ENCODE data around the gene UBA7. TPM values are rescaled to one million over a fixed set of nuclear protein-coding genes. Genes with fewer than 3 reads are reported as not detected.
"Not testable (repeated sequence)": the region's sequence is repeated elsewhere in the genome, so short reads cannot be mapped to it uniquely, and the experiment has no call there.

Gene UBA7
- total RNA-seq, 1 donor from 2014 or later, result 29.7 TPM

GRCh38 chr3:49841126-49841696 lies 27.5 kb upstream of the UBA7 start:
- H3K27ac ChIP-seq (ENCODE audit: low read depth, low read length), result no peak overlapping the region
- H3K27me3 ChIP-seq (ENCODE audit: control insufficient read depth in 3 of 3, insufficient read depth in 3 of 3, low read length in 3 of 3), result no peaks in the 10 kb centered on the region
- peak overlapping the region in 1 of 3 donors; percentile 40 for H3K9ac ChIP-seq (ENCODE audit: low read depth in 1 of 3, low read length in 3 of 3)
- no peaks in the 10 kb centered on the region for H3K9me3 ChIP-seq (ENCODE audit: control insufficient read depth in 3 of 3, low read length in 3 of 3)
- peaks cover 0 to 2% (median 0%) of the 10 kb centered on the region in 3 donors for H3K36me3 ChIP-seq (ENCODE audit: control insufficient read depth in 3 of 3, insufficient read depth in 3 of 3, low read length in 3 of 3)
- H3K4me1 ChIP-seq (ENCODE audit: control insufficient read depth in 3 of 3, insufficient read depth in 3 of 3, low read length in 3 of 3), result peaks cover 19 to 23% (median 20%) of the 10 kb centered on the region in 3 donors
- no peak overlapping the region for H3K4me3 ChIP-seq (ENCODE audit: low read length in 3 of 3)

- peaks cover 19 to 23% (median 20%) of the 10 kb centered on the region in 3 donors for H3K4me1 ChIP-seq (ENCODE audit: control insufficient read depth in 3 of 3, insufficient read depth in 3 of 3, low read length in 3 of 3)
- H3K4me3 ChIP-seq (ENCODE audit: low read length in 3 of 3), result no peak overlapping the region
- H3K9ac ChIP-seq (ENCODE audit: low read depth in 1 of 3, low read length in 3 of 3), result peak overlapping the region in 1 of 3 donors; percentile 25
- no peak overlapping the region for H3K27ac ChIP-seq (ENCODE audit: low read depth, low read length)
- no peaks in the 10 kb centered on the region for H3K27me3 ChIP-seq (ENCODE audit: control insufficient read depth in 3 of 3, insufficient read depth in 3 of 3, low read length in 3 of 3)
- H3K9me3 ChIP-seq (ENCODE audit: control insufficient read depth in 3 of 3, low read length in 3 of 3), result no peaks in the 10 kb centered on the region
- peaks cover 0 to 2% (median 0%) of the 10 kb centered on the region in 3 donors for H3K36me3 ChIP-seq (ENCODE audit: control insufficient read depth in 3 of 3, insufficient read depth in 3 of 3, low read length in 3 of 3)
These were observed 26.6 kb upstream of the UBA7 start for GRCh38 chr3:49840388-49840787.

- H3K4me1 ChIP-seq (ENCODE audit: control insufficient read depth in 3 of 3, insufficient read depth in 3 of 3, low read length in 3 of 3), result peaks cover 19 to 23% (median 20%) of the 10 kb centered on the region in 3 donors
- no peaks in the 10 kb centered on the region for H3K9me3 ChIP-seq (ENCODE audit: control insufficient read depth in 3 of 3, low read length in 3 of 3)
- H3K27me3 ChIP-seq (ENCODE audit: control insufficient read depth in 3 of 3, insufficient read depth in 3 of 3, low read length in 3 of 3), result no peaks in the 10 kb centered on the region
- peak overlapping the region; percentile 47 for H3K27ac ChIP-seq (ENCODE audit: low read depth, low read length)
- peak overlapping the region; percentile 59 to 77 (median 61) for H3K9ac ChIP-seq (ENCODE audit: low read depth in 1 of 3, low read length in 3 of 3)
- H3K36me3 ChIP-seq (ENCODE audit: control insufficient read depth in 3 of 3, insufficient read depth in 3 of 3, low read length in 3 of 3), result peaks cover 0 to 2% (median 0%) of the 10 kb centered on the region in 3 donors
- peak overlapping the region; percentile 40 to 56 (median 56) for H3K4me3 ChIP-seq (ENCODE audit: low read length in 3 of 3)
These were observed 25.5 kb upstream of the UBA7 start for GRCh38 chr3:49839193-49839809.

- Histone ChIP-seq H3K4me3 (ENCODE audit: low read length in 3 of 3) (no peak overlapping the region), H3K36me3 (ENCODE audit: control insufficient read depth in 3 of 3, insufficient read depth in 3 of 3, low read length in 3 of 3) (peaks cover 0 to 17% (median 11%) of the 10 kb centered on the region in 3 donors), H3K4me1 (ENCODE audit: control insufficient read depth in 3 of 3, insufficient read depth in 3 of 3, low read length in 3 of 3) (no peaks in the 10 kb centered on the region)
These were observed 17.6 kb upstream of the UBA7 start for GRCh38 chr3:49831341-49831740.

DNA sequence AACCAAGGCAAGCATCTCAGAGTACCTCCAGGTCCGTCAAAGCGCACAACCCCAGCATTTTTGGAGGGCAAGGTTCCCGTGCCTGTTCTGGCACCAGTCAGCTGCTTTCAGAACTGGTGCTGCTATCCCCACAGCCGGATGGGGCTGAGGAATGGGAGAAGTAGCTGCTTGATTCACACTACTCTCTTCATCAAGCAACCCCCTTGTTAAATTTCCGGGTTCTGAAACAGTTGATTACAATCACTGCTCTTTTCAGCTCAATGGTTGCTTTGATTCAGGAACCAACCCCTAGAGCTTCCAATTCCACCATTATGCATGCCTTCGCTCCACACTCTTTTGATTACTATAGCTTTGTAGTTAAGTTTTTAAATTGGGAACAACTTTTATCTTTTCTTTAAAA lies 12.3 kb upstream of the UBA7 start:
- no peaks in the 10 kb centered on the region for H3K27me3 ChIP-seq (ENCODE audit: control insufficient read depth in 3 of 3, insufficient read depth in 3 of 3, low read length in 3 of 3)
- H3K9me3 ChIP-seq (ENCODE audit: control insufficient read depth in 3 of 3, low read length in 3 of 3), result no peaks in the 10 kb centered on the region
- no peak overlapping the region for H3K4me3 ChIP-seq (ENCODE audit: low read length in 3 of 3)
- H3K4me1 ChIP-seq (ENCODE audit: control insufficient read depth in 3 of 3, insufficient read depth in 3 of 3, low read length in 3 of 3), result no peaks in the 10 kb centered on the region
- peaks cover 0 to 11% (median 3%) of the 10 kb centered on the region in 3 donors for H3K36me3 ChIP-seq (ENCODE audit: control insufficient read depth in 3 of 3, insufficient read depth in 3 of 3, low read length in 3 of 3)
- no peak overlapping the region for H3K27ac ChIP-seq (ENCODE audit: low read depth, low read length)
- H3K9ac ChIP-seq (ENCODE audit: low read depth in 1 of 3, low read length in 3 of 3), result no peak overlapping the region

More at GRCh38 chr3:49831341-49831740, 17.6 kb upstream of the UBA7 start:
- Histone ChIP-seq H3K27ac (ENCODE audit: low read depth, low read length) (no peak overlapping the region), H3K9ac (ENCODE audit: low read depth in 1 of 3, low read length in 3 of 3) (no peak overlapping the region), H3K9me3 (ENCODE audit: control insufficient read depth in 3 of 3, low read length in 3 of 3) (no peaks in the 10 kb centered on the region), H3K27me3 (ENCODE audit: control insufficient read depth in 3 of 3, insufficient read depth in 3 of 3, low read length in 3 of 3) (no peaks in the 10 kb centered on the region)

- H3K9me3 ChIP-seq (ENCODE audit: control insufficient read depth in 3 of 3, low read length in 3 of 3); H3K36me3 ChIP-seq (ENCODE audit: control insufficient read depth in 3 of 3, insufficient read depth in 3 of 3, low read length in 3 of 3); H3K27me3 ChIP-seq (ENCODE audit: control insufficient read depth in 3 of 3, insufficient read depth in 3 of 3, low read length in 3 of 3); H3K4me3 ChIP-seq (ENCODE audit: low read length in 3 of 3); H3K9ac ChIP-seq (ENCODE audit: low read depth in 1 of 3, low read length in 3 of 3); H3K27ac ChIP-seq (ENCODE audit: low read depth, low read length); H3K4me1 ChIP-seq (ENCODE audit: control insufficient read depth in 3 of 3, insufficient read depth in 3 of 3, low read length in 3 of 3): not testable (repeated sequence)
These were observed 9.4 kb upstream of the UBA7 start for GRCh38 chr3:49823131-49823530.

GRCh38 chr3:49812916-49813496 lies 747 bp downstream of the UBA7 start:
- no peaks in the 10 kb centered on the region for H3K27me3 ChIP-seq (ENCODE audit: control insufficient read depth in 3 of 3, insufficient read depth in 3 of 3, low read length in 3 of 3)
- H3K9ac ChIP-seq (ENCODE audit: low read depth in 1 of 3, low read length in 3 of 3), result peak overlapping the region; percentile 72 to 83 (median 81)
- H3K4me3 ChIP-seq (ENCODE audit: low read length in 3 of 3), result peak overlapping the region; percentile 85 to 88 (median 88)
- peaks cover 10 to 16% (median 14%) of the 10 kb centered on the region in 3 donors for H3K36me3 ChIP-seq (ENCODE audit: control insufficient read depth in 3 of 3, insufficient read depth in 3 of 3, low read length in 3 of 3)
- H3K9me3 ChIP-seq (ENCODE audit: control insufficient read depth in 3 of 3, low read length in 3 of 3), result no peaks in the 10 kb centered on the region
- H3K27ac ChIP-seq (ENCODE audit: low read depth, low read length), result peak overlapping the region; percentile 73
- H3K4me1 ChIP-seq (ENCODE audit: control insufficient read depth in 3 of 3, insufficient read depth in 3 of 3, low read length in 3 of 3), result peaks cover 23 to 34% (median 27%) of the 10 kb centered on the region in 3 donors

DNA sequence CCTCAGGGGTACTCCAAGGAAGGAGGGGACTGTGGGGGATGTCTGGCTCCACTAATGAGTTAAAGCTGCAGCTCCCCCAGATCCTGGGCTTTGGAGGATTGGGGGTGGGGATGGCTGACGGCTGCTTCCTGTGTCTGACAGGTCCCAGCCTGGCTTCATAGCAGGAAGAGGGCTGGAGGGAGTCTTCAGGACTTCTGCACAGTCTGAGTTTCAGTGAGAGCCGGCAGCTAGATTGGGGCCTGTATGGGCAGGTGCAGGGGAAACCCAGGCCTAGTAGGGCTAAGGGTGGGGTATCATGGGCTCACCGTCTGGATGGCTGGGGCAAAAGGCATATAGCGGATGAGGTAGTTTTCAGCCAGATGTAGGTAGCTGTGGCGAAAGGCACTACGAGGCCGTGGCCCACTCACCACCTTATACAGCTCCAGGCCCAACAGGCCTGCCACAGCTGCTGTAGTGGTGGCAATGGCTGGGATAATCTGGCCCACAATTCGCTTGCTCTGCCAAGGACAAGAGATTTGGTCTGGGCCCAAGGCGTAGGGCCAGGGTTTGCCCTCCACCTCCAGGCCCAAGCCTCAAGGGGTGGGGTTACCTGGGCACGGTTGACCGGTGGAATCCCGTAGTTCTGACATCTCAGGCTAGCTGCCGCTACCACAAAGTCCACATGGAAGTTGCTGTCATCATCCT lies 6.2 kb downstream of the UBA7 start:
- Histone ChIP-seq H3K4me3 (ENCODE audit: low read length in 3 of 3) (no peak overlapping the region), H3K27me3 (ENCODE audit: control insufficient read depth in 3 of 3, insufficient read depth in 3 of 3, low read length in 3 of 3) (no peaks in the 10 kb centered on the region), H3K4me1 (ENCODE audit: control insufficient read depth in 3 of 3, insufficient read depth in 3 of 3, low read length in 3 of 3) (peaks cover 48 to 60% (median 52%) of the 10 kb centered on the region in 3 donors), H3K9ac (ENCODE audit: low read depth in 1 of 3, low read length in 3 of 3) (peak overlapping the region in 1 of 3 donors; percentile 25), H3K36me3 (ENCODE audit: control insufficient read depth in 3 of 3, insufficient read depth in 3 of 3, low read length in 3 of 3) (peaks cover 10 to 16% (median 12%) of the 10 kb centered on the region in 3 donors), H3K27ac (ENCODE audit: low read depth, low read length) (peak overlapping the region; percentile 11), H3K9me3 (ENCODE audit: control insufficient read depth in 3 of 3, low read length in 3 of 3) (no peaks in the 10 kb centered on the region)

DNA sequence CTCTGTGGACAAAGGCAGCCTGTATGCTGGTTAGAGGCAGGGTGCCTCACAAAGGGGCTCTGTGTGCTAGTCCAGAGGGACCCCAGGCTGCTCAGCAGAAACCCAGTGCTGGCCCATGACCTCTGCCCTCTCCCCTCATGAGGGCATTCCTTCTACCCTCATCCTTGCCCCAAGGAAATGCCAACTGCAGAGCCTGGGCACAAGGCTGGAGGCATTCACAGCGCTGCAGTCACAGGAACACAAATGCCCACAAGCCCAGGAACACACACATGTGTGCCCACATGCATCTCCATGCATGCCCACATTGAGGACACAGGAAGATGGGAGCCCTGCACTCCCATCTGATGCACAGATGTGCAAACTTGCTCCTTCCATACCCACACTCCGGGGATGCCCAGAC lies 6.9 kb downstream of the UBA7 start:
- Histone ChIP-seq H3K4me3 (ENCODE audit: low read length in 3 of 3) (peak overlapping the region in 1 of 3 donors; percentile 23), H3K4me1 (ENCODE audit: control insufficient read depth in 3 of 3, insufficient read depth in 3 of 3, low read length in 3 of 3) (peaks cover 45 to 56% (median 49%) of the 10 kb centered on the region in 3 donors), H3K27ac (ENCODE audit: low read depth, low read length) (peak overlapping the region; percentile 62), H3K36me3 (ENCODE audit: control insufficient read depth in 3 of 3, insufficient read depth in 3 of 3, low read length in 3 of 3) (peaks cover 10 to 12% (median 12%) of the 10 kb centered on the region in 3 donors), H3K9me3 (ENCODE audit: control insufficient read depth in 3 of 3, low read length in 3 of 3) (no peaks in the 10 kb centered on the region), H3K9ac (ENCODE audit: low read depth in 1 of 3, low read length in 3 of 3) (peak overlapping the region in 1 of 3 donors; percentile 16), H3K27me3 (ENCODE audit: control insufficient read depth in 3 of 3, insufficient read depth in 3 of 3, low read length in 3 of 3) (no peaks in the 10 kb centered on the region)
